T-helper 1 cell treated with Interleukin-12 subunit alpha and Interleukin-12 subunit beta and Interleukin-4 antibody, amounts not matched to agents 30 ng/mL and 1 ng/mL, for 36 hours (primary cell): ENCODE data around the gene ALDOA. TPM values are rescaled to one million over a fixed set of nuclear protein-coding genes. Genes with fewer than 3 reads are reported as not detected.
"Not testable (repeated sequence)": the region's sequence is repeated elsewhere in the genome, so short reads cannot be mapped to it uniquely, and the experiment has no call there.

ENCODE experiments used
- intact Hi-C: fragments of 100-400 bp; cut with micrococcal nuclease; formaldehyde crosslinking; loops from one replicate; pipeline ENCODE4 v1.15.1; 2024
- total RNA-seq: library from RNA; stranded (reverse); gene quantifications from 2 replicates; pipeline ENCODE4 v1.2.3, GENCODE V29; 2022

ALDOA gene
- total RNA-seq, 1 donor from 2014 or later: 1,204 TPM

DNA sequence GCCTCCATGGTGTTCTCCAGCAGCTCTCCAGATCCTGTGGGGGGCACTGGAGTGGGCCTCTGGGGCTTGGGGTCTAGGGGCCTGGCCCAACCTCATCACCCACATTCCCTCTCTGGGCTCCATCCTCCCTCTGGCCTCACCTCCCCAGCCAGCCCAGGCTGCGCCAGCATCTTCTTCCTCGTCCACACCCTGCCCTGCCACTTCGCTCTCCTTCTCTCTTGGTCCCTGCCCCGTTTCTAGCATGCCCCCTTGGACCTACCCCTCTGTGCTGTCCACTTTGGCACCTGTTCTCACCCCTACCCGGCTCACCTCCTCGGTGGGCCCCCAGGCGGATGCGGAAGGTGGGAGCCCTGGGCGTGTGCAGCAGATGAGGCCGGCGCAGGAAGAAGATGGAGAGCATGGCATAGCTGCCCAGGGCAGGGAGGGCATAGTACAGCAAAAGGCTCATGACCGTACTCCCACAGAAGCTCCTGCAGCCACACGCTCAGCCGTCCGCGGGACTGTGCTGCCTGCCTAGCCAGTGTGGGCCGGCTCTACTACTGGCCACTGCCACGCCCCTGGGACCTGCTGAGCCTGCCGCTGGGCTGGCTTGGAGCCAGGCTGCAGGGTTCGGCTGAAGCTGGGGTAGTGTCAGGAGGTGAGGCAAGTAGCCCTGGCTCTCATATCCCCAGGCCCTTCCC, 47.6 kb downstream of the ALDOA start, which contains the start of gene GDPD3:
Gene GDPD3, minus strand, starts transcription at position 507 of the 680 bp plus-strand sequence. Its CDS starts 59 bp downstream, at position 448.
- intact Hi-C loops: no loop called here

DNA sequence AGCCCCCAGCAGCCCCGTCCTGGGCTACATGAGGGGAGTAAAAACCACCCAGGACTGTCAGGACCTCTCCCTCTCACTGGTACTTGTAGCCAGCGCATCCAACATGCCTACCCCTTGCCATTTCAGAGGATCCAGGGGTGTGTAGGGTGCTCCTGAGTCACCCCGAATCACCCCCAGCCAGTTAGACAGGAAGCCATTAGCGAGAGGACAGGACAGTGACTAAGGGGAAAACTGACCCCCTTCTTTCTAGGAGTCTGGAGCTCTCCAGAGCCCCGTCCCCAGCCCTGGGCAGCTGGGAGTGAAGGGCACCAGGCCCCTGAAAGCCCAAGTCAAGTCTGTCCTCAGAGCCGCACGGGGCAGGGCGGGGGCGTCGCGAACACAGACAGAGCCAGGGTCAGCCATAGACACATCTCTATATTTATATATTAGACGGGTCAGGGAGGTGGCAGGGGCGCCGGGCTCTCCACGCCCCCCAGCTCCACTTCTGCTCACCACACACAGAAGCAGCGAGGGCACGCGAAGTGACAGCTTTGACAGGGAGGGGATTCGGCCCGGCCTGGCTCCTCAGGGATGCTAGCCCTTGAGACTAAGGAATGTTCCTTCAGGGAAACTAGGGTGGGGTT, 48.3 kb downstream of the ALDOA start:
- intact Hi-C loops: no loop called here

DNA sequence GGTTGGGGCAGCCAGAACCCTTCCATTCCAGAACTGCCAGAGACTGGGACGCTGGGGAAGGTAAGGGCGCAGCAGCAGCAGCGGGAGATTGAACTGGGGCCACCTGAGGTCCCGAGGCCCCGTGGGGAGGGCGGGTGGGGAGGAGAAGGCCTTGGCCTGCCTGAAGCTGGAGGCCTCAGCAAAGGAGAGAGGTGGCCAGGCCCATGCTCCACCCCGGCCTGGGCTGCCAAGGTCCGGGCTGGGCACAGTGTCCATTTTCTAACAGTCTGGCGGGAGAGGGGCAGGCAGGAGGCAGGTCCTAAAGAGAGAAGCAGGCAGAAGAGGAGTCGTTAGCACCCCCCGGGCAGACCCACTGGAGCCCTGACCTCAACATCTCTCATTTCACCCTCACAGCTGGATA, 48.9 kb downstream of the ALDOA start:
- intact Hi-C loops: no loop called here

DNA sequence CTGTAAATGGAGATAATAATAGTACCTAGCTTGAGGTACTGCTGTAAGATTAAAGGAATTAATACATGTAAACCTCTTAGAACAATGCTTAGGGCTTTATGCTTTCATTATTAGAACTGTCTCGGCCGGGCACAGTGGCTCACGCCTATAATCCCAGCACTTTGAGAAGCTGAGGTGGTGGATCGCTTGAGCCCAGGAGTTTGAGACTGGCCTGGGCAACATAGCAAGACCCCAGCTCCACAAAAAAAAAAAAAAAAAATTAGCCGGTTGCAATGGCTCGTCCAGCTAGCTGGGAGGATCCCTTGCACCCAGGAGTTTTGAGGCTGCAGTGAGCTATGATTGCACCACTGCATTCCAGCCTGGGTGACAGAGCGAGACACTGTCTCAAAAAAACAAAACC, 49.3 kb downstream of the ALDOA start:
- intact Hi-C loops: not testable (repeated sequence)

DNA sequence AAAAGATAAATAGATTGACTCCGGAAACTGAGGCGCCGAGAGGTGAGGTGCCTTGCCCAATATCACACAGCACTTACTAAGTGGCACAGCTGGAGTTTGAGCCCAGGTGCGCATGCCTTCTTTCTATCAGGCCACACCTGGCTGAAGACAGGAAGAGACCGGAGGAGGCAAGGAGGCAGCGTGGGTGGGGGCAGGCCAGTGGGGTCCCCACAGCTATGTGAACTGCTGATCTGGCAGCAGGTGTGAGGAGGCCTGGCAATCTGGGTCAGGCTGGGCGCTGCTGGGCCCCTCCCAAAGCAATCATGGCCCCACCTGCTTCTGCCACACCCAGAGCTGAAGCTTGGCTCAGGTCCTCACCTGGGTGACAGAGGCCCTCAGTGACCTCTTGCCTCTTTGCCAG, 49.7 kb downstream of the ALDOA start:
- intact Hi-C loops: no loop called here

DNA sequence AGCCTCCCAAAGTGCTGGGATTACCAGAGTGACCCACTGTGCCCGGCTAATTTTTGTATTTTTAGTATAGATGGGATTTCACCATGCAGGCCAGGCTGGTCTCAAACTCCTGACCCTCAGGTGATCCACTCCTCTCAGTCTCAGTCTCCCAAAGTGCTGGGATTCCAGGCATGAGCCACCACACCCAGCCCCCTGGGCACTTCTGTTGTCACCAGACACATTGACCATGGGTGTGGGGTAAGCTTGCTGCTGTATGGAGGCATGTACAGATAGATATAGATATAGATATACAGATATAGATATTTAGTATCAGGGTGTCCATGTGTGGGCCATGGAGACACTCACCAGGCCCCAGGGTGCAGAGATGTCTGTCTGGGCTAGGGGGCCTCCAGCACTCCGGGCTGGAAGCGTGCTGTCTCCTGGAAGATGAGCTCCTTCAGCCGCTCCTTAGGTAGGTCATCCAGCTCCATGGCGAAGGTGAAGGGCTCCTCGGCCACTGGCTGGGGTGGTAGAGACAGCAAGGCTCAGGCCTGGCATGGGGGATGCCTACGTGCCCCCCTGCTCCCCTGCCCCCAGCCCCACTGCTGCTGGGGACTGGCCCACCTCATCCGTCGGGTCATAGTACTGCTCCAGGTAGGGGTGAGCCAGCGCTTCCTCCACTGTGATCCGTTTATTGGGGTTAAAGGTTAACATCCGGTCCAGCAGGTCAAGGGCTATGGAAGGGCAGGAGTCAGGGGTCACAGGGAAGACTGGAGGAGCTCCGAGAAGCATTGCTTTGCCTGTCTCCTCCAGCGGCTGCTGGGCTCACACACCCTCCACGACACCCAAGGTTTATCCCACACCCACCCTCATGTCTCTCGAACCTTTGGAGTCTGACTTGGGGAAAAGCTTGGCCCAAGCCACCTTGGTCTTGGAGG, 51.0 kb downstream of the ALDOA start:
- intact Hi-C loops: no loop called here

DNA sequence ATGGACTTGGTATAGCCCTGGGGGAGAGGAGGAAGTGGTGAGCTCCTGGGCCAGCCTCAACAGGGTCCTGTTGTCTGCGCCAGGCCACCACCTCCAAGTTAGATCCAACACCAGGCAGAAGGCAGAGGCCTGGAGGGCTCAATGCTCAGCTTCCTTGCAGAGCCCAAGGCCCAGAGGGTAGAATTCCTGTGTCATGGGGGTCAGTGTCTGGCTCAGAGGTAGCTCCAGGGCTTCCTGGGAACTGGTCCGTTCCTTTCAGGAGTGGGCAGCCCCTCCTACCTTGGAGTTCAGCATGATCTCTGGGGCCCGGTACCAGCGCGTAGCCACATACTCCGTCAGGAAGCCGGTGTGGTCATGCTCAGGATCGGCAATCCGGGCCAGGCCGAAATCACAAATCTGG, 52.2 kb downstream of the ALDOA start:
- intact Hi-C loops: no loop called here

DNA sequence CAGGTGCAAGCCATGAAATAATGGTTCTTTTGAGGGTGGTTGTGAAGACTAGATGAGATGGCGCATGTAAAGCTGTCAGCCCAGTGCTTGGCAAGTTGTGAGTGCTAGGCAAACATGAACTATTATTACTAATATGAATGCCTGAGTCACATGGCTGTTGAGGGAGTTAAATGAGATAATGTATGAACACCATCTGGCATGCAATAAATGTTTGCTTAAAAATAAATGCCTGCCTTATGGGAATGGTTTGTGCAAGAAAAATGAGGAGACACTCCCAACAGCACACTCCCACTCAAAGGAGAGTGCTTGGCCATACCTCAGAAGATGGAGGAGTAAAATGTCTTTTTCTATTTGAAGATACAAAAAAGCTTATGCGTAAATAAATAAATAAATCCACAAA, 53.9 kb downstream of the ALDOA start:
- intact Hi-C loops: no loop called here

Other genes with a start within 250 kb of the ALDOA start
- gene PAGR1, start 249.6 kb upstream of the ALDOA start, total RNA-seq: 24.3 and 24.8 TPM in 2 replicates
- 263 and 268 TPM in 2 replicates for gene MVP, start 245.3 kb upstream of the ALDOA start, total RNA-seq
- 68.7 and 75.4 TPM in 2 replicates for gene CDIPT, start 202.5 kb upstream of the ALDOA start, total RNA-seq
- 0.07 TPM in 2 replicates for gene SEZ6L2, start 166.2 kb upstream of the ALDOA start, total RNA-seq
- gene ASPHD1, start 165.3 kb upstream of the ALDOA start, total RNA-seq: 0.17 and 0.32 TPM in 2 replicates
- gene KCTD13, start 139.5 kb upstream of the ALDOA start, total RNA-seq: 42.2 and 48.4 TPM in 2 replicates
- gene TMEM219, start 103.7 kb upstream of the ALDOA start, total RNA-seq: 46.1 and 54.0 TPM in 2 replicates
- 39.8 and 41.5 TPM in 2 replicates for gene TAOK2, start 91.9 kb upstream of the ALDOA start, total RNA-seq
- 35.8 and 36.9 TPM in 2 replicates for gene HIRIP3, start 70.1 kb upstream of the ALDOA start, total RNA-seq
- 98.2 and 112 TPM in 2 replicates for gene INO80E, start 69.5 kb upstream of the ALDOA start, total RNA-seq
- gene DOC2A, start 54.7 kb upstream of the ALDOA start, total RNA-seq: not detected in 2 replicates
- not detected in 2 replicates for gene C16orf92, start 42.6 kb upstream of the ALDOA start, total RNA-seq
- 1.4 and 2.3 TPM in 2 replicates for gene TLCD3B, start 34.5 kb upstream of the ALDOA start, total RNA-seq
- gene PPP4C, start 10.2 kb downstream of the ALDOA start, total RNA-seq: 147 and 149 TPM in 2 replicates
- gene TBX6, start 26.2 kb downstream of the ALDOA start, total RNA-seq: 0.54 and 0.68 TPM in 2 replicates
- 49.2 and 51.4 TPM in 2 replicates for gene YPEL3, start 30.5 kb downstream of the ALDOA start, total RNA-seq
- gene GDPD3, start 47.8 kb downstream of the ALDOA start, total RNA-seq: 7.6 and 11.2 TPM in 2 replicates
- gene MAPK3, start 57.5 kb downstream of the ALDOA start, total RNA-seq: 65.5 and 68.9 TPM in 2 replicates
- gene CORO1A, start 117.8 kb downstream of the ALDOA start, total RNA-seq: 1,802 and 1,829 TPM in 2 replicates
- 183 and 188 TPM in 2 replicates for gene BOLA2B, start 127.9 kb downstream of the ALDOA start, total RNA-seq
- gene SLX1A, start 128.1 kb downstream of the ALDOA start, total RNA-seq: 57.3 and 64.3 TPM in 2 replicates
- 29.2 and 31.7 TPM in 2 replicates for gene SULT1A3, start 133.5 kb downstream of the ALDOA start, total RNA-seq
- 10.8 and 19.5 TPM in 2 replicates for gene NPIPB13, start 182.7 kb downstream of the ALDOA start, total RNA-seq